ENCODE measurements around the gene ATXN7L2.

DNA sequence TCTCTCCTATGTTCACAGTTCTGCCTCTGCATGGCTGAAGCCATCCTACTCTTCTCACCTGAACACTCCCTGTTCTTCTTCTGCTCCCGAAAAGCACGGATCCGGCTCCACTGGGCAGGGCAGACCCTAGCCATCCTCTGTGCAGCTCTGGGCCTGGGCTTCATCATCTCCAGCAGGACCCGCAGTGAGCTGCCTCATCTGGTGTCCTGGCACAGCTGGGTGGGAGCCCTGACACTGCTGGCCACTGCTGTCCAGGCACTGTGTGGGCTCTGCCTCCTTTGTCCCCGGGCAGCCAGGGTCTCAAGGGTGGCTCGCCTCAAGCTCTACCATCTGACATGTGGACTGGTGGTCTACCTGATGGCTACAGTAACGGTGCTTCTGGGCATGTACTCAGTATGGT is 12.0 kb downstream of the ATXN7L2 start:
- TF ChIP-seq, protein P1, sequence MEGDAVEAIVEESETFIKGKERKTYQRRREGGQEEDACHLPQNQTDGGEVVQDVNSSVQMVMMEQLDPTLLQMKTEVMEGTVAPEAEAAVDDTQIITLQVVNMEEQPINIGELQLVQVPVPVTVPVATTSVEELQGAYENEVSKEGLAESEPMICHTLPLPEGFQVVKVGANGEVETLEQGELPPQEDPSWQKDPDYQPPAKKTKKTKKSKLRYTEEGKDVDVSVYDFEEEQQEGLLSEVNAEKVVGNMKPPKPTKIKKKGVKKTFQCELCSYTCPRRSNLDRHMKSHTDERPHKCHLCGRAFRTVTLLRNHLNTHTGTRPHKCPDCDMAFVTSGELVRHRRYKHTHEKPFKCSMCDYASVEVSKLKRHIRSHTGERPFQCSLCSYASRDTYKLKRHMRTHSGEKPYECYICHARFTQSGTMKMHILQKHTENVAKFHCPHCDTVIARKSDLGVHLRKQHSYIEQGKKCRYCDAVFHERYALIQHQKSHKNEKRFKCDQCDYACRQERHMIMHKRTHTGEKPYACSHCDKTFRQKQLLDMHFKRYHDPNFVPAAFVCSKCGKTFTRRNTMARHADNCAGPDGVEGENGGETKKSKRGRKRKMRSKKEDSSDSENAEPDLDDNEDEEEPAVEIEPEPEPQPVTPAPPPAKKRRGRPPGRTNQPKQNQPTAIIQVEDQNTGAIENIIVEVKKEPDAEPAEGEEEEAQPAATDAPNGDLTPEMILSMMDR (IDR thresholded peaks at IDR 0.05 in 2 of 3, conservative IDR thresholded peaks at IDR 0.05 in 1 of 3; ENCODE audit: control insufficient read depth in 2 of 3, extremely low read depth in 1 of 3, insufficient read depth in 1 of 3, low read depth in 3 of 3, low read length in 3 of 3), result no peak
- TF ChIP-seq CREM (IDR thresholded peaks at IDR 0.05; ENCODE audit: low read depth) (no peak), POLR2A (IDR thresholded peaks at IDR 0.05; ENCODE audit: low read depth, low read length) (no peak), TAF1 (IDR thresholded peaks at IDR 0.05; ENCODE audit: borderline replicate concordance, low read depth, low read length) (no peak), ESRRA (IDR thresholded peaks at IDR 0.05; ENCODE audit: low read length) (no peak), SRF (IDR thresholded peaks at IDR 0.05; ENCODE audit: low read depth in 2 of 2, low read length in 2 of 2) (no peak), ZNF274 (IDR thresholded peaks at IDR 0.05; ENCODE audit: insufficient read depth, insufficient read length) (no peak), HDAC6 (IDR thresholded peaks at IDR 0.05; ENCODE audit: unreplicated experiment) (no peak), EZH2 (IDR thresholded peaks at IDR 0.05; ENCODE audit: borderline replicate concordance, control insufficient read depth, low read depth, low read length) (no peak)
- TF ChIP-seq, protein P2, sequence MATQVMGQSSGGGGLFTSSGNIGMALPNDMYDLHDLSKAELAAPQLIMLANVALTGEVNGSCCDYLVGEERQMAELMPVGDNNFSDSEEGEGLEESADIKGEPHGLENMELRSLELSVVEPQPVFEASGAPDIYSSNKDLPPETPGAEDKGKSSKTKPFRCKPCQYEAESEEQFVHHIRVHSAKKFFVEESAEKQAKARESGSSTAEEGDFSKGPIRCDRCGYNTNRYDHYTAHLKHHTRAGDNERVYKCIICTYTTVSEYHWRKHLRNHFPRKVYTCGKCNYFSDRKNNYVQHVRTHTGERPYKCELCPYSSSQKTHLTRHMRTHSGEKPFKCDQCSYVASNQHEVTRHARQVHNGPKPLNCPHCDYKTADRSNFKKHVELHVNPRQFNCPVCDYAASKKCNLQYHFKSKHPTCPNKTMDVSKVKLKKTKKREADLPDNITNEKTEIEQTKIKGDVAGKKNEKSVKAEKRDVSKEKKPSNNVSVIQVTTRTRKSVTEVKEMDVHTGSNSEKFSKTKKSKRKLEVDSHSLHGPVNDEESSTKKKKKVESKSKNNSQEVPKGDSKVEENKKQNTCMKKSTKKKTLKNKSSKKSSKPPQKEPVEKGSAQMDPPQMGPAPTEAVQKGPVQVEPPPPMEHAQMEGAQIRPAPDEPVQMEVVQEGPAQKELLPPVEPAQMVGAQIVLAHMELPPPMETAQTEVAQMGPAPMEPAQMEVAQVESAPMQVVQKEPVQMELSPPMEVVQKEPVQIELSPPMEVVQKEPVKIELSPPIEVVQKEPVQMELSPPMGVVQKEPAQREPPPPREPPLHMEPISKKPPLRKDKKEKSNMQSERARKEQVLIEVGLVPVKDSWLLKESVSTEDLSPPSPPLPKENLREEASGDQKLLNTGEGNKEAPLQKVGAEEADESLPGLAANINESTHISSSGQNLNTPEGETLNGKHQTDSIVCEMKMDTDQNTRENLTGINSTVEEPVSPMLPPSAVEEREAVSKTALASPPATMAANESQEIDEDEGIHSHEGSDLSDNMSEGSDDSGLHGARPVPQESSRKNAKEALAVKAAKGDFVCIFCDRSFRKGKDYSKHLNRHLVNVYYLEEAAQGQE (IDR thresholded peaks at IDR 0.05; ENCODE audit: low read depth, low read length), result no peak
- TF ChIP-seq, protein P3, sequence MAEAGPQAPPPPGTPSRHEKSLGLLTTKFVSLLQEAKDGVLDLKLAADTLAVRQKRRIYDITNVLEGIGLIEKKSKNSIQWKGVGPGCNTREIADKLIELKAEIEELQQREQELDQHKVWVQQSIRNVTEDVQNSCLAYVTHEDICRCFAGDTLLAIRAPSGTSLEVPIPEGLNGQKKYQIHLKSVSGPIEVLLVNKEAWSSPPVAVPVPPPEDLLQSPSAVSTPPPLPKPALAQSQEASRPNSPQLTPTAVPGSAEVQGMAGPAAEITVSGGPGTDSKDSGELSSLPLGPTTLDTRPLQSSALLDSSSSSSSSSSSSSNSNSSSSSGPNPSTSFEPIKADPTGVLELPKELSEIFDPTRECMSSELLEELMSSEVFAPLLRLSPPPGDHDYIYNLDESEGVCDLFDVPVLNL (IDR thresholded peaks at IDR 0.05; ENCODE audit: low read depth, low read length), result no peak

Data from GM12878 (cell line).